Middle frontal gyrus (tissue), 1 donor: Measurements from ENCODE around the gene CDC42SE2.
"Not testable (repeated sequence)": the region's sequence is repeated elsewhere in the genome, so short reads cannot be mapped to it uniquely, and the experiment has no call there.

Experiments
- DNase-seq: peaks from one replicate; pipeline ENCODE4 v3.0.0-alpha.2; 2015; ENCODE audit warnings: low spot score; ENCODE audit errors: extremely low spot score

CDC42SE2 gene

DNA sequence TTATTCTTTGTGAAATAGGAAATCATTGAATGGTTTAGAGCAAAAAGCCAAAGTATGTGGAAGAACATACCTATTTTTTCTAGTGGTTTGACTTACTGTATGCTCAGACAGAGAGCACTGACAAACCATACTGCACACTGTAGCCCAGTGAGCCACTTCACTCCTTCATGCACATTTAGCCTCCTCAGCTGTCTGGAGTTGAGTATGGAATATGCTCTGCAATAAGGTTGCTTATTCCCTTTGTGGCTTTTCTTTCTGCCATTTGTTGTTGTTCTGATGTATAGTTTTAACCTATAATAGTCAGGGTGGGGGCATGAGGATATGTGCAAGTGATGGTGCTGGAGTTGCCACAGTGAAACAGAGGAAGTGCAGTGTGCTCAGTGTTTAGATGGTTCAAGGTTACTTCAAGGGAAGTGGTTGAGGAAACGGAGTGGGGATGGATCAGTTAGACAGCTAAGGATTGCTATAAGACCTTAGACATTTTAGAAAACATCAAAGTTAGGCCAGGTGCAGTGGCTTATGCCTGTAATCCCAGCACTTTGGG, 100.7 kb downstream of the CDC42SE2 start:
- no peak for DNase-seq

DNA sequence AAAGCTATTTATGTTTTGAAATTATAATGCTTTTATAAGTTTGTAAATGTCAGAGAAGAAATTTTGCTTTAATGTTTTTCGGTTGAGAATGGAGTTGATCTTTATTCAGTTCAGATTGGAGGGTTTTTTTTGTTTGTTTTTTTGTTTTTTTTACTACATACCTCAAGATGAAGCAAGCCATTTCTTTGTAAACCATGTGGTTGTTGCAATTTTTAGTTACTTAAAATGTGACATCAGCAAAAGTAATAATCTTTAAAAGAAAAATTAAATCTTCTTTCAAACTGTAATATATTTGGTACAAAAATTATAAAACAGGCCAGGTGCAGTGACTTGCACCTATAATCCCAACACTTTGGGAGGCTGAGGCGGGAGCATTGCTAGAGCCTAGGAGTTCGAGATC, 102.6 kb downstream of the CDC42SE2 start:
- DNase-seq = no peak

DNA sequence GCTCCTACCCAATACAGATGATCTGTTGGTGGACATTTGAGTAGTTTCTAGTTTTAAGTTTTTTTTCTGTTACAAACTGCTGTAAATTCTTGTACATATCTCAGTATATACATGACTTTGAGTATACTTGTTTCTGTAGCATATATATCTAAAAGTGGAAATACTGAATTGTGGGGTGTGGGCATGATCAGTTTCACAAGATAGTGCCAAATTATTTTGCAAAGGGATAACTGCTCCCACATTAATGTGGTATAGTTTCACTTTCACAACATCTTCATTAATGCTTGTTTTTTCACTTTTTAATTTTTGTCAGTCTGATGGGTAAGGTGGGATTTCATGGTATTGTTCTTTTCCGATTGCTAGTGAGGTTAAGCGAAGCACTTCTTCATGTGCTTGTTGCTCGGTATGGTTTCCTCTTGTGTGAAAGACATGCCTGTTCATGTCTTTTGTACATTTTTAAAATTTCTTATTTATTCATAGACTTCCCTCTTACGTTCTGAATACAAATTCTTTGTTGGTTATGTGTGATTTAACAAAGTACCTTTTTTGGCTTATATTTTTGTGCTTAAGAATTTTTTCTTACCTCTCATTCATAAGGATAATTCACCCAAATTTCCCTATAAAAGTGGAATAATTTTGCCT, 103.5 kb downstream of the CDC42SE2 start:
- DNase-seq = no peak

DNA sequence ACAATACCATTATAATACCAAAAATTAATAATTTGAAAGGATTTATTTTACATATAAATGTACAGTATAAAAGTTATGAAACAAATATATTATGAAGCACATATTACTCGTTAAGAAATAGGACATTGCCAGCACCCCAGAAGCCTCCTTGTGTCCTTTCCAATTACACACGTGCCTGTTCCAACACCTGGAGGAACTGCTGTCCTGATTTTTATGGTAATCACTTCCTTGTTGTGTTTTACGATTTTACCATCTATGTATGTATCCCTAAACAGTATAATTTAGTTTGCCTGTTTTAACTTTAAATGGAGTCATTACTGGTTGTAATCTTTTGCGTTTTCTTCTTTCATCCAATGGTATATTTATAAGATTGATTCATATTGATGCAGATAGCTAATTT, 105.0 kb downstream of the CDC42SE2 start:
- DNase-seq = no peak

DNA sequence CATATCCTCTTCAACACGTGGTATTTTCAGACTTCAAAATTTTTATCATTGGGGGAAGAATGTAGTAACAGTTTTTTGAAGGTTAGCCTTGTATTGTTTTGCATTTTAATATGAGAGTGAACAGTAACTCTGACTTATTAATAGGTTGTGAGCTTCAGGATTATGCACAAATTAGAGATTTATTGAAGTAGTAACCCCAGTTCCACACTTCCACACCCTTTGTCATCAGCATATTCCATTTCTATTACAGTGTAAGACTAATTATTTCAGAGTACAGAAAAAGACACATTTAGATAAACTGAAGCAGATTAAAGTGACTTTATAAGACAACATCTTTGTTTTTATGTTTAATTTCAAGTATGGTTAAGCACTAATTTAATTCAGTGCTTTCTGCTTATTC, 105.7 kb downstream of the CDC42SE2 start:
- no peak for DNase-seq

DNA sequence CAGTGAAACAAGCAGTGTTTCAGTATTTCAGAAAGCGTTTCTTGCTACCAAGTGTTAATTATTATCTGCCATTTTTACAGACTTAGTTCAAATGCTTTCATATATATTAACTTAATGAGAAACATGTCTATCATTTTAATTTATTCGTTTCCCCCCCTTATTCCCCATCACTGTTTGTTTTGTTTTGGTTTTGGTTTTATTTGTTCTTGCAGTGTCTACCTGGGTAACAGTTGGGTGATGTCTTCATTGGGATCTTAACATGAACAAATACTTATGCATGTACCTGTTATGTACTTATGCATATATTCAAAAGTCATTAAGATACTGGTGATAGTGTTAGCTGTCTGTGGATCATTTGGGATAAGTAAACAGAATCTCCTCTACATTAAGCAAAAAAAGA, 108.0 kb downstream of the CDC42SE2 start:
- DNase-seq = no peak

GRCh38 chr5:131373265-131373664, 109.4 kb downstream of the CDC42SE2 start:
- DNase-seq = no peak

- no peak for DNase-seq
Measured at GRCh38 chr5:131375351-131375750, 111.5 kb downstream of the CDC42SE2 start.

- no peak for DNase-seq
Measured at GRCh38 chr5:131377346-131377745, 113.5 kb downstream of the CDC42SE2 start.

- no peak for DNase-seq
Measured at GRCh38 chr5:131377785-131378325, 114.0 kb downstream of the CDC42SE2 start.

- DNase-seq = no peak
Measured at GRCh38 chr5:131378721-131379541, 115.1 kb downstream of the CDC42SE2 start.

- no peak for DNase-seq
Measured at GRCh38 chr5:131379723-131380122, 115.9 kb downstream of the CDC42SE2 start.

DNA sequence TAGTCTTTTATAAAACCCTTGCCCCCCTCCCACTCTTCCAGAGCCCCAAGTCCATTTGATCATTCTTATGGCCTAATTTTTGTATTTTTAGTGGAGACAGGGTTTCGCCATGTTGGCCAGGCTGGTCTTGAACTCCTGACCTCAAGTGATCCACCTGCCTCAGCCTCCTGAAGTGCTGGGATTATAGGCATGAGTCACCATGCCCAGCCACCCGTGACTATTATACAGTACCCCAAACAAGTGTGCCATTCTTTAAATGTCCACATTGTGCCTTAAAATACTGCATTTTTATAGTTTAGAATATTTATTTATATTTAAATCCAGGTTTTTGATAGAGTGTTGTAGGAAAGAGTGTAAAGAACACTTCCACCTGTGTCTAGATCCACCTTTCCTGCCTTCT, 116.4 kb downstream of the CDC42SE2 start:
- DNase-seq = not testable (repeated sequence)

DNA sequence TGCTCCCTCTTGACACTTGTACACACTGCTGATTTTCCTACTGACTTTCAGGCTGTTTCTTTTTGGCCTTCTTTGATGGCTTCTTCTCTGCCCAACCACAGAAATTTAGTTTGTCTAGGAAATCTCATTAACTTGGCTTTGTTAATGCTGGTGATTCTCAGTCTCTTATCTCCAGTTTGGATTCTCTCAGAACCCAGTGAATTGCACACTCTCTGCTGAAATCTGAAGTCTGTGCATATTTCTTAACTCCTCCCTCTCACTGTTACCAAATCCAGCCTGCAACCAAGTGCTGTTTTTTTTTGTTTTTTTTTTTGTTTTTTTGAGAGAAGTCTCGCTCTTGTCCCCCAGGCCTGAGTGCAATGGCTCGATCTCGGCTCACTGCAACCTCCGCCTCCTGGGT, 117.2 kb downstream of the CDC42SE2 start:
- no peak for DNase-seq

DNA sequence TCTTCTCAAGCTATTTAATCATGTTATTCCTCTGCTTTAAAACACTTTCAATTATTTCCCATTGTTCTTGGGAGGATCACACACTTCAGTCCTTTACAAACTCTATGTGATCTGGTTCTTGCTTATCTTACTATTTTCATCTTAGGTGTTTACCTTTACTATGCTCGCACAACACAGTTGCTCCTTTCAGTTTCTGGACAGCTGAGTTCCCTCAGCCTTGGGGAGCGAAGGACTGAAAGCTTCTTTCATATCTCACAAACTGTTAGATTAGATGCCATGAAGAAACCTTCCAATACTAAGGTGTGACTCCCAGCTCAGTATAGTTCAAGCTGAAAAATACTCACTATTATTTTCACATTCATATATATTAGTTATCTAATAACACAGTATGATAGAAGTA, 117.9 kb downstream of the CDC42SE2 start:
- DNase-seq = no peak

DNA sequence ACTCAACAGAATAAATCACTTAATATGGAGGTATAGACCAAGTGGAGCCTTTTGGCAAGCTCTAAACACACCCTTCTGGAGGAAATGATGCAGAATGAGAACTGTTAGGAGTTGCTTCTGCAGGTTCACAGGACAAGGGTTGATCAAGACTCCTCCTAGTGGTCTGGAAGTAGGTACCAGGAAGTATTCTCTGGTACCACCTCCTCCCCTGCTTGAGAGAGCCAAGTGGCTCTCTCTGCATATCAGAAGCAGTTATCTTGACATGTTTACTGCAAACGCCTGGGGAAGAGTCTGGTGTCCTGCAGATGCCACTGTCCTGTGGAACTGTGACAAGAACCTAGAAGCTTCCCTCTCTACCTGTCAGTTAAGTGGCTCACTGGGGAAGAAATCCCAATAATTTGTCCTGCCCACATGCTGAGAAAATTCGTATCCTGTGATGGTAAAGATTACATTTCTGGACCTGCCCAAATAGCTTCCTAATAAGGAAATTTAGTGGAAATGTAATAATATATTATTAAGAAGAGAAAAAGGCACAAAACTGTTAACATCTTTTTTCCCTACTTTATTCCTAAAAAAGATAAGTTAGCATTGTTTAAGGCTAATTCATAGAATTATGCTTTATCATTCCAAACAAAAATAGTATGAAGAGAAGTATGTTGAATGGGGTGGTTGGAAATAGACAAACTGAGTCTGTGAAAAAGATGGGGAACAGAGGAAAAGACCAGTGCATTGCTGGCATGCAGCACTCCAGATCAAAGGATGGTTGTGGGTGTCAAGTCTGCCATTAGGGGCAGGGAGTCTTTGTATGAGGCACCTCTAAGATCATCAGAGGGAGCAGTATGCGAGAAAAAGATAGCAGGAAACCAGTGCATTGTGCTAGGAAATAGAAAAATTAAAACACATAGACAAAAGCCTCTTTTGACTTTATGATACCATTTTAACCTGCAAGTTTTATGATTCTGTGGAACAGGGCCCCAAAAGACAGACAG, 118.8 kb downstream of the CDC42SE2 start:
- no peak for DNase-seq

DNA sequence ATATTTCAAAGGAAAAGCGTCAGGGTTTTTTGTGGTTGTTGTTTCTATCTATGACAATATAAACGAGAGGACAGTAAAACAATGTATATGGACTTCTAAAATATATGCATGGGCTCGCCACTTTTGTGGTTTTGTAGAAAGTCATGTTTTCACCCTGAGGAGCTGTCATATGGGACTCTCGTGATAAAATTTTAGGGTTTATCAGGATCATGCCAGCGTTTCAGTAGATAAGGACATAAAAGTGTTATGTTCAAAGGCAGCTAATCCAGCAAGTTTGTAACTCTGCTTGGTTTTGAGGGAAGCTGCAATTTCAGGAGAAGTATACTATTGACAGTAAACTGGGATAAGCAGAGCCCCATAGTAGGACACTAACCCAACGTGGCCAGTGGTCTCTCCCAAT, 120.3 kb downstream of the CDC42SE2 start:
- no peak for DNase-seq

DNA sequence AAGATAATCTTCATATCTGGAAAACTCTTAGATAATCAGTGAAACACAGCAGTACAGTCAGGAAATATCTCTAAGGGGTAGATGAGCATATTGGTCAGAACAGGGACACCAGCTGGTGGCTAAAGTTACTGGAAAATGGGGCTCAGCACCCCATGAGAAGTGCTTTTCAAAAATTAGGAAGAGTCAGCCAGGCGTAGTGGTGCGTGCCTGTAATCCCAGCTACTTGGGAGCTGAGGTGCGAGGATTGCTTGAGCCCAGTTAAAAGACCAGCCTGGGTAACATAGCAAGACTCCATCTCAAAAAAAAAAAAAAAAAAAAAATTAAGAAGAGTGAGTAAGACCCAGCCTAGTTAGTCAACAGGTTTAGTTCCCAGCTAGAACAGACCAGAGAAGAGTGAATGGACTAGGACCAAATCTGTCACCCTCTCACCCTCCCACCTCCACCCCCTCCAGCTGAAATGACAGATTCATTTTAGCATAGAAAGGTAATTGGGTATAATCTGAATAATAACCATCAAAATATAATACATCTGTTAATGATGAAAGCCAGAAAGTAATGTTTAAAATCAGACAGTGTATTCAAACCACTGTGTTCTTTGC, 120.9 kb downstream of the CDC42SE2 start:
- no peak for DNase-seq

GRCh38 chr5:131386124-131386523, 122.3 kb downstream of the CDC42SE2 start:
- no peak for DNase-seq

DNA sequence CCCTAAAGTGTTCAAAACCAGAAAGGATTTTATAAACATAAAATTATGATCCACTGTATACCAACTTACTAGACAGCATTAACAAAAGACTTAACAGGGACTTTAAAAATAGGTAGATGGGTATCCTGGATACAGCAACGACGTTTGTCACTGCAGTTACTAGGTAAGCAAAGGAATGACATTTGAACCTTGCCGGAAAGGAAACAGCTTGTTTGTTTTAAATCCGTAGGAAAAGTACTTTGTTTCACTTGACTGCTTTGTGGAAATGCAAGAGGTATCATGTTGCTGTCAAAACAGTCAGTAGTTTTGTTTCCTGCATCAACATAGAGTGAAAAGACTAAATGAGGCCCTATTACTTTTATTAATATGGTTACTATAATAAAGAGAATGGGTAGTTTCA, 122.9 kb downstream of the CDC42SE2 start:
- DNase-seq = no peak

- no peak for DNase-seq
Measured at GRCh38 chr5:131387255-131387654, 123.4 kb downstream of the CDC42SE2 start.
